ENCODE measurements around the gene ZBTB7C. TPM values are rescaled to one million over a fixed set of nuclear protein-coding genes. Genes with fewer than 3 reads are reported as not detected.

Gene ZBTB7C
- total and polyA plus RNA-seq, 2 of the 8 experiments (the other 6 are each of a cell fraction or from before 2014, with no cell fraction given) = 0.15 to 0.45 TPM

DNA sequence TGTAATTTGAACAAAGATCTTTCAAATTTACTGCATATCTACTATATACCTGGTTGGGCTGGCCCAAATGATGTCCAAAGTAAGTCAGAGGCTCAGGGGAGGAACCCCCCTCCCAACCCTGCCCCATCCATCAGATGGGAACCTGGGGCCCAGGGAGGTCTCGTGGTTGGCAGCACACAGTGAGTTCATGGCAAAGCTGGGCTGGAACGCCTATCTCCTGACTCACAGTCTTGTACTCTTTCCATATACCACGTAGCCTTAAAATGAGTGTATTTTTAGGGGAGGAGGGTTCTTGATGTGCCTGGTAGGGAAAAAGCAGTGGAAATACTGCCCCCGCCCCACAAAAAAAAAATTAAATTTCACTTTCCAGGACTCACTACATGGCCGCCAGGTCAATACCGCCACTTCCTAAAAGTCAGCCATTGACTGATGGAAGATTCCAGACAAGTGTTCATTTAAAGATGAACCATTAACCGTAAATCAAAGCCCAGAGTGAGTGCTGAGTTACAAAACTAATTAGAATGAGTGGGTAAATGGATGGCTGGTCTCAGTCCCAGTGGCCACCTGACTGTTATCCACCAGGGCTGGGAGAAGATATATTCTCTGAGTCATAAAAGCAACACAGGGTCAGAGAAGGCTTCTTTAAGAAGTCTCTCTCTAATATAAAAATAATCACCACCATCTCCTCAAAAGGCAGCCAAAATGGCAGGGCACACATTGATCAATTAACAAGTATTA lies 80.5 kb downstream of the ZBTB7C start:
- ChIA-PET POLR2A (ENCODE audit: partially characterized antibody) (no interaction called here), CTCF (ENCODE audit: partially characterized antibody) (interaction anchor here (0.6 to 1.6 kb wide), 4 partner anchors 12 to 34 kb away, joined by 3 to 4 read pairs (median 3); no protein-coding TSS in a partner anchor)
- Histone ChIP-seq H3K79me1 (ENCODE audit: low read depth, low read length) (no peaks in the 10 kb centered on the region), H2AFZ (ENCODE audit: low read length) (no peak overlapping the region), H2BK20ac (ENCODE audit: low read length) (no peak overlapping the region), H3K23me2 (ENCODE audit: low read depth, low read length) (no peaks in the 10 kb centered on the region), H2BK5ac (ENCODE audit: low read depth, low read length) (no peak overlapping the region), H3K79me2 (ENCODE audit: control insufficient read depth in 1 of 2, insufficient read depth in 2 of 2, low read length in 2 of 2) (no peaks in the 10 kb centered on the region), H2BK120ac (replicated peaks; ENCODE audit: low read depth, low read length) (no peak overlapping the region), H4K5ac (ENCODE audit: insufficient read length, low read depth, low read length) (no peak overlapping the region), H3K4me1 (replicated peaks in 1 of 4; ENCODE audit: control insufficient read depth in 3 of 4, insufficient read depth in 4 of 4, low read length in 3 of 4) (peaks cover 0 to 3% (median 0%) of the 10 kb centered on the region in 4 experiments; a peak in 3 of 7 replicates), H3K56ac (replicated peaks; ENCODE audit: insufficient read length, low read depth, low read length) (no peak overlapping the region), H3K9ac (replicated peaks in 1 of 4; ENCODE audit: extremely low read depth in 1 of 4, low read depth in 3 of 4, low read length in 3 of 4) (no peak overlapping the region), H3K36me3 (ENCODE audit: control insufficient read depth in 2 of 4, insufficient read depth in 4 of 4, low read length in 3 of 4) (no peaks in the 10 kb centered on the region), H3K9me3 (ENCODE audit: insufficient read depth in 2 of 2, low read depth in 1 of 2, low read length in 1 of 2) (no peaks in the 10 kb centered on the region), H3K27ac (ENCODE audit: low read depth, low read length) (no peak overlapping the region), H3K14ac (ENCODE audit: insufficient read length) (no peak overlapping the region), H3K4ac (replicated peaks; ENCODE audit: insufficient read length, low read depth, low read length) (no peak overlapping the region), H3K27me3 (replicated peaks in 1 of 4; ENCODE audit: control insufficient read depth in 3 of 4, extremely low read depth in 1 of 4, insufficient read depth in 3 of 4, low read length in 3 of 4) (no peaks in the 10 kb centered on the region), H4K91ac (replicated peaks; ENCODE audit: insufficient read length, low read length) (no peak overlapping the region), H3K18ac (ENCODE audit: extremely low read depth, low read length) (no peak overlapping the region), H3K4me3 (ENCODE audit: extremely low read depth in 1 of 4, insufficient read depth in 2 of 4, low read depth in 3 of 4, low read length in 4 of 4) (no peak overlapping the region), H2AK5ac (ENCODE audit: low read depth, low read length) (no peak overlapping the region), H2BK15ac (ENCODE audit: low read length) (no peak overlapping the region), H4K8ac (ENCODE audit: extremely low read depth, insufficient read depth, low read length) (no peak overlapping the region), H3K4me2 (ENCODE audit: insufficient read depth in 1 of 2, low read depth in 2 of 2, low read length in 2 of 2) (no peak overlapping the region), H3K23ac (ENCODE audit: insufficient read length) (no peak overlapping the region), H2BK12ac (ENCODE audit: low read depth, low read length) (no peak overlapping the region), H4K20me1 (replicated peaks in 1 of 2; ENCODE audit: control insufficient read depth in 1 of 2, insufficient read depth in 2 of 2, low read length in 2 of 2) (no peaks in the 10 kb centered on the region)
- 93% methylated on average over 7 of the region's 7 CpGs; no CpG with 5 or more reads in 1 of the 2 experiments for WGBS, 2 experiments (ENCODE audit: extremely low coverage in 1 of 2, insufficient coverage in 1 of 2, insufficient read length in 1 of 2, insufficient replicate concordance in 2 of 2, low coverage in 1 of 2, low lambda C conversion rate in 2 of 2, missing lambda C conversion rate in 1 of 2)
- FAIRE-seq (no peak), DNase-seq (ENCODE audit: low read depth in 1 of 2, low spot score in 2 of 2) (no peak)
- TF ChIP-seq RAD21 (IDR thresholded peaks at IDR 0.05 in 1 of 2, conservative IDR thresholded peaks at IDR 0.05 in 1 of 2; ENCODE audit: low read depth in 2 of 2, low read length in 2 of 2) (no peak), SP1 (IDR thresholded peaks at IDR 0.05; ENCODE audit: low read depth, low read length) (no peak), GTF2F1 (IDR thresholded peaks at IDR 0.05; ENCODE audit: borderline replicate concordance, low read depth, low read length) (no peak), CTBP2 (IDR thresholded peaks at IDR 0.05; ENCODE audit: borderline replicate concordance, insufficient read depth, insufficient read length, low read length) (no peak), CHD2 (IDR thresholded peaks at IDR 0.05; ENCODE audit: low read length) (no peak), SAP30 (IDR thresholded peaks at IDR 0.05; ENCODE audit: insufficient read depth, insufficient replicate concordance, low read length) (no peak), FOSL1 (IDR thresholded peaks at IDR 0.05; ENCODE audit: insufficient read depth, low read depth, low read length) (no peak)
- TF ChIP-seq, protein P1, sequence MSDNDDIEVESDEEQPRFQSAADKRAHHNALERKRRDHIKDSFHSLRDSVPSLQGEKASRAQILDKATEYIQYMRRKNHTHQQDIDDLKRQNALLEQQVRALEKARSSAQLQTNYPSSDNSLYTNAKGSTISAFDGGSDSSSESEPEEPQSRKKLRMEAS (IDR thresholded peaks at IDR 0.05) = no peak
